MM.1S (cell line): ENCODE results near the gene GPR153.

ENCODE experiments used
- DNase-seq: peaks from one replicate; pipeline ENCODE4 v3.0.0-alpha.2; 2015
- H2AFZ ChIP-seq: fragments of 300-600 bp; sonication (generic); 2 replicates; pipeline ENCODE4 v1.6.0; 2016; ENCODE audit warnings: antibody characterized with exemption, low read length
- H3F3A ChIP-seq: fragments of 300-600 bp; sonication (generic); 2 replicates; pipeline ENCODE4 v1.6.1; 2016; ENCODE audit warnings: mild to moderate bottlenecking, antibody characterized with exemption, low read length, moderate library complexity, mixed read lengths; ENCODE audit not compliant: insufficient read depth
- H3K27ac ChIP-seq: fragments of 300-600 bp; sonication (generic); 2 replicates; pipeline ENCODE4 v1.5.1; 2016; ENCODE audit warnings: mild to moderate bottlenecking, low read length
- H3K27me3 ChIP-seq: fragments of 300-600 bp; sonication (generic); replicated peaks from 2 replicates; pipeline ENCODE4 v1.6.0; 2016; ENCODE audit warnings: low read length; ENCODE audit not compliant: insufficient read depth
- H3K36me3 ChIP-seq: fragments of 300-600 bp; sonication (generic); replicated peaks from 2 replicates; pipeline ENCODE4 v1.6.1; 2016; ENCODE audit warnings: mild to moderate bottlenecking, low read length, mixed read lengths; ENCODE audit not compliant: insufficient read depth
- H3K4me1 ChIP-seq: fragments of 300-600 bp; sonication (generic); 2 replicates; pipeline ENCODE4 v1.6.1; 2016; ENCODE audit warnings: low read length, mixed read lengths
- H3K4me2 ChIP-seq: fragments of 300-600 bp; sonication (generic); 2 replicates; pipeline ENCODE4 v1.6.0; 2016; ENCODE audit warnings: low read depth, low read length
- H3K4me3 ChIP-seq: fragments of 300-600 bp; sonication (generic); 2 replicates; pipeline ENCODE4 v1.5.1; 2016; ENCODE audit warnings: low read length, mixed read lengths
- H3K79me2 ChIP-seq: fragments of 300-600 bp; sonication (generic); 2 replicates; pipeline ENCODE4 v1.6.1; 2016; ENCODE audit warnings: mixed run types, low read length, mixed read lengths
- H3K9ac ChIP-seq: fragments of 300-600 bp; sonication (generic); 2 replicates; pipeline ENCODE4 v1.6.1; 2016; ENCODE audit warnings: low read length, mixed read lengths
- H3K9me2 ChIP-seq: fragments of 300-600 bp; sonication (generic); replicated peaks from 2 replicates; pipeline ENCODE4 v1.6.1; 2016; ENCODE audit warnings: mild to moderate bottlenecking, low read length, mixed read lengths; ENCODE audit not compliant: insufficient read depth
- H3K9me3 ChIP-seq: fragments of 300-600 bp; sonication (generic); replicated peaks from 2 replicates; pipeline ENCODE4 v1.6.1; 2016; ENCODE audit warnings: mild to moderate bottlenecking, low read length, mixed read lengths; ENCODE audit not compliant: insufficient read depth
- H4K20me1 ChIP-seq: fragments of 300-600 bp; sonication (generic); 2 replicates; pipeline ENCODE4 v1.6.1; 2016; ENCODE audit warnings: mild to moderate bottlenecking, low read length, moderate library complexity, mixed read lengths; ENCODE audit not compliant: insufficient read depth
- EZH2 ChIP-seq: fragments of 300-600 bp; sonication (generic); optimal IDR thresholded peaks from 2 replicates; pipeline ENCODE3; 2017; ENCODE audit warnings: low read depth, mild to moderate bottlenecking, antibody characterized with exemption, low read length, mixed read lengths
- EZH2phosphoT487 ChIP-seq: fragments of 300-600 bp; sonication (generic); IDR thresholded peaks from 2 replicates; pipeline ENCODE4 v1.6.1; 2018; ENCODE audit warnings: antibody characterized with exemption, low read length
- TF ChIP-seq, protein P1 (sequence below): fragments of 300-600 bp; sonication (generic); IDR thresholded peaks from 2 replicates; pipeline ENCODE4 v1.5.1; 2016; ENCODE audit warnings: antibody characterized with exemption, low read length, mixed read lengths

Gene GPR153

DNA sequence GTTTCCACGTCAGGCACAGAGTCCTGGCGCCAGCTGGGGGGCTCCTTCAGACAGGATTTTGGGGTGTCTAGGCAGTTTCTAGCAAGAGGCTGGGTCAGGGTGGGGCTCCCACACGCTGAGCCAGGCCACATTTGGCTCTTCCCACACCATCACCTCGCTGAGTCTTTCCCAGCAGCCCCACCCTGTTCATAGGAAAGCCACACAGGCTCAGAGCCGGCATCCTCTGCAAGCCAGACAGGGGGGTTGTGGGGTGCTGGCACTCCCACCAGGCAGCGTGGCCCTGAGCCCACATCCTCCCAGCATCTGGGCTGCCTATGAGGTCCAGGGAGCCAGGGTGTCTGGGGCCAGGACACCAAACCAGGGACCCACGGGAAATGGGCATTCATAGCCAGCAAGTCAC is 2.8 kb upstream of the GPR153 start:
- Histone ChIP-seq H2AFZ (no peak overlapping the region), H3K36me3 (no peaks in the 10 kb centered on the region), H3K9ac (no peak overlapping the region), H3K4me2 (no peak overlapping the region), H3K4me1 (no peaks in the 10 kb centered on the region), H3F3A (no peaks in the 10 kb centered on the region), H3K9me2 (no peaks in the 10 kb centered on the region), H3K79me2 (no peaks in the 10 kb centered on the region), H3K27ac (no peak overlapping the region), H3K9me3 (no peaks in the 10 kb centered on the region), H3K27me3 (peaks cover 23% of the 10 kb centered on the region), H4K20me1 (no peaks in the 10 kb centered on the region), H3K4me3 (no peak overlapping the region)
- TF ChIP-seq, protein P1, sequence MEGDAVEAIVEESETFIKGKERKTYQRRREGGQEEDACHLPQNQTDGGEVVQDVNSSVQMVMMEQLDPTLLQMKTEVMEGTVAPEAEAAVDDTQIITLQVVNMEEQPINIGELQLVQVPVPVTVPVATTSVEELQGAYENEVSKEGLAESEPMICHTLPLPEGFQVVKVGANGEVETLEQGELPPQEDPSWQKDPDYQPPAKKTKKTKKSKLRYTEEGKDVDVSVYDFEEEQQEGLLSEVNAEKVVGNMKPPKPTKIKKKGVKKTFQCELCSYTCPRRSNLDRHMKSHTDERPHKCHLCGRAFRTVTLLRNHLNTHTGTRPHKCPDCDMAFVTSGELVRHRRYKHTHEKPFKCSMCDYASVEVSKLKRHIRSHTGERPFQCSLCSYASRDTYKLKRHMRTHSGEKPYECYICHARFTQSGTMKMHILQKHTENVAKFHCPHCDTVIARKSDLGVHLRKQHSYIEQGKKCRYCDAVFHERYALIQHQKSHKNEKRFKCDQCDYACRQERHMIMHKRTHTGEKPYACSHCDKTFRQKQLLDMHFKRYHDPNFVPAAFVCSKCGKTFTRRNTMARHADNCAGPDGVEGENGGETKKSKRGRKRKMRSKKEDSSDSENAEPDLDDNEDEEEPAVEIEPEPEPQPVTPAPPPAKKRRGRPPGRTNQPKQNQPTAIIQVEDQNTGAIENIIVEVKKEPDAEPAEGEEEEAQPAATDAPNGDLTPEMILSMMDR = no peak
- TF ChIP-seq EZH2phosphoT487 (no peak), EZH2 (no peak)
- no peak for DNase-seq

DNA sequence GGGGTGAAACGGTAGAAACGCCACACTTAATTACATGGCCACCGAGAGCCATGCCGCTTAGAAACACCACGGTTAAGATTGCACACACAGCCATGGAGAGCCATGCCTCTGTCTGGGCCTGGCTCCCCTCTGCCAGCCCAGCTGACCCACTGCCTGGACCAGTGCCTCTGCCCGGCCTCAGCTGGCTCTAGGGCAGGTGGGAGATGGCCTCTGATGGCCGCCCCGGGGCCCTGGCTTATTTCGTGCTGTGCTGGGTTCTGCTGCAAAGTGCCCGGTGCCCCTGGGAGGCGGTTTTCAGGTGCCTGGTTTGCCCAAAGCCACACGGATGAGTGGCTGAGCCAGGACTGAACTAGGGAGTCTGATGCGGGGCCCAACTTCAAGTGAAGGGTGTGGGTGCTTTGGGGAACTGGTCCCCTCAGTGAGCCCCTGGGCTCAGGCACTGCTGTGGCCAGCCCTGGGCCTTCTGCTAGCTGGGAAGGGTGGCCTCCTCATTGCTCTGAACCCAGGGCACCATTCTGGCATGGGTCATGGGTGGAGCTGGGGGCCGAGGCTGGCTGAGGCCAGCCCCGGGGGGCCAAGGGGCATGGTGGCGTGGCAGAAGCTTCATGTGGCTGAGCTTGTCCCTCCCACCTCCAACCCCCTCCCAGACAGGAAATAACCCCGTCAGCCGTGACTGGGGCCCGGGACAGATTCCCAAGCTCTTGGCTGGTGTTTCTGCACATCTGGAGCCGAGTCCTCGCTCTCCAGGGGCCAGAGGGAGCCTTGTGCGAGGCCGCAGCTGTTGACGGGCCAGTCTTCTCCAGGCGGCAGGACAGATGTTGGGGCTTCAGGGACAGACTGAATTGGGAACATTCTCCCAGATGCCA is 1.9 kb upstream of the GPR153 start:
- Histone ChIP-seq H4K20me1 (no peaks in the 10 kb centered on the region), H3K4me1 (no peaks in the 10 kb centered on the region), H3K27me3 (peaks cover 31% of the 10 kb centered on the region), H3K4me2 (no peak overlapping the region), H3K9ac (no peak overlapping the region), H3K9me3 (no peaks in the 10 kb centered on the region), H3F3A (no peaks in the 10 kb centered on the region), H3K4me3 (no peak overlapping the region), H3K27ac (no peak overlapping the region), H3K36me3 (no peaks in the 10 kb centered on the region), H2AFZ (no peak overlapping the region), H3K9me2 (no peaks in the 10 kb centered on the region), H3K79me2 (no peaks in the 10 kb centered on the region)
- DNase-seq = no peak
- TF ChIP-seq, protein P1 = no peak
- TF ChIP-seq EZH2phosphoT487 (no peak), EZH2 (no peak)

DNA sequence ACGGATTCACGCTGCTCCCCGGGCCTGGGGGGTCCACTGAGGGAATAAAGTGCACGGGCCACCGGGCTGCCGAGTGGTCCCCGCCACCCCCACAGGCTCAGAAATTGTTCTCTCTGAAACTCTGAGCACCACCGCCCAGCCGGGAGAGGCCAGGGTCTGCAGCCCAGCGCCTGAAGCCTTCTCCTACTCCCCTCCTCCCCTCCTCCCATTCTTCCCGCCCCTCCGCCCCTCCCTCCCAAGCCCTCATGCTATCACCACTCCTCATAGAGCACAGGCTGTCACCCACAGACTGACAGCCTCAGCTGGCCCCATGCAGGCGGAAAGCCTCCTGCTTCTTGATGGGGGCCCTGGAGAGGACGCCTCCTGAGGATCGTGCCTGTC is 707 bp upstream of the GPR153 start:
- Histone ChIP-seq H3K79me2 (no peaks in the 10 kb centered on the region), H3K4me3 (no peak overlapping the region), H3K27me3 (peaks cover 43% of the 10 kb centered on the region), H3K9me3 (no peaks in the 10 kb centered on the region), H3K9me2 (no peaks in the 10 kb centered on the region), H3K36me3 (no peaks in the 10 kb centered on the region), H3K4me1 (no peaks in the 10 kb centered on the region), H3K4me2 (peak overlapping the region; percentile 55; the same call in 1 of the 2 replicates), H3F3A (no peaks in the 10 kb centered on the region), H3K27ac (no peak overlapping the region), H4K20me1 (no peaks in the 10 kb centered on the region), H2AFZ (no peak overlapping the region), H3K9ac (no peak overlapping the region)
- TF ChIP-seq EZH2 (no peak), EZH2phosphoT487 (no peak)
- TF ChIP-seq, protein P1 = no peak
- no peak for DNase-seq
